ENCODE results near the gene NRGN.

- TF ChIP-seq CTCF (IDR thresholded peaks at IDR 0.05) (no peak), POLR2A (IDR thresholded peaks at IDR 0.05) (no peak)
These were observed 19.8 kb downstream of the NRGN start for GRCh38 chr11:124759266-124760204.
